Measurements from ENCODE around the gene CPA4. TPM values are rescaled to one million over a fixed set of nuclear protein-coding genes. Genes with fewer than 3 reads are reported as not detected.

The CPA4 gene
- total and polyA plus RNA-seq, 2 experiments from 2014 or later: not detected

- TF ChIP-seq ZNF462 (CRISPR knock-in tag; IDR thresholded peaks at IDR 0.05): no peak
These were observed 67.6 kb downstream of the CPA4 start (continued) for GRCh38 chr7:130360518-130360917.

- Histone ChIP-seq H3K4me2 (no peak overlapping the region), H3F3A (replicated peaks; ENCODE audit: low read depth) (no peaks in the 10 kb centered on the region), H3K9me2 (ENCODE audit: insufficient read depth) (0 out of 2 replicates have a peak, but pooled peaks cover 5% of the 10 kb centered on the region), H3K36me3 (ENCODE audit: insufficient read depth) (no peaks in the 10 kb centered on the region), H3K27ac (ENCODE audit: low read depth) (no peak overlapping the region), H2AFZ (no peak overlapping the region), H3K4me3 (no peak overlapping the region), H3K27me3 (ENCODE audit: insufficient read depth) (no peaks in the 10 kb centered on the region), H3K79me2 (replicated peaks; ENCODE audit: insufficient read depth) (no peaks in the 10 kb centered on the region), H3K4me1 (ENCODE audit: insufficient read depth) (peaks cover 5% of the 10 kb centered on the region), H4K20me1 (replicated peaks; ENCODE audit: insufficient read depth) (no peaks in the 10 kb centered on the region)
- no peak overlapping the region for H3K27ac Mint-ChIP-seq
- no peak for DNase-seq (ENCODE audit: low spot score)
- peaks cover 20% of the 10 kb centered on the region for H3K4me1 Mint-ChIP-seq
- no peak for TF ChIP-seq ZNF114 (CRISPR knock-in tag; IDR thresholded peaks at IDR 0.05)
- TF ChIP-seq EZH2phosphoT487 (IDR thresholded peaks at IDR 0.05; ENCODE audit: unreplicated experiment): no peak
- no peak for TF ChIP-seq NANOG (IDR thresholded peaks at IDR 0.05; ENCODE audit: borderline replicate concordance)
- no peak for TF ChIP-seq JUNB (IDR thresholded peaks at IDR 0.05; ENCODE audit: unreplicated experiment)
- no peak for TF ChIP-seq ETS1 (IDR thresholded peaks at IDR 0.05)
- no peak for TF ChIP-seq CTCF (conservative IDR thresholded peaks at IDR 0.05; ENCODE audit: low read depth in 2 of 2)
- no peak for TF ChIP-seq STAT1 (IDR thresholded peaks at IDR 0.05; ENCODE audit: unreplicated experiment)
- TF ChIP-seq POLR2AphosphoS5 (IDR thresholded peaks at IDR 0.05; ENCODE audit: low read depth): no peak
- TF ChIP-seq REST (IDR thresholded peaks at IDR 0.05; ENCODE audit: unreplicated experiment): no peak
- TF ChIP-seq EZH2 (IDR thresholded peaks at IDR 0.05; ENCODE audit: low read depth, unreplicated experiment): no peak
- H3K27me3 Mint-ChIP-seq (ENCODE audit: insufficient read depth, low read depth, poor library complexity): peaks cover 9% of the 10 kb centered on the region
- H3K9me3 Mint-ChIP-seq: peaks cover 19% of the 10 kb centered on the region
- peaks cover 13% of the 10 kb centered on the region; the same call in 2 of the 3 replicates for H3K36me3 Mint-ChIP-seq (ENCODE audit: low read depth)
- no peak for ATAC-seq
- no peak overlapping the region for H3K4me3 Mint-ChIP-seq
These were observed 68.7 kb downstream of the CPA4 start for GRCh38 chr7:130361681-130362080.

Data from GM23338 (cell line).